ENCODE results near the gene HES5. TPM values are rescaled to one million over a fixed set of nuclear protein-coding genes. Genes with fewer than 3 reads are reported as not detected.

Gene HES5
- total and polyA plus RNA-seq, 2 of the 4 experiments (the other 2 are of a cell fraction), result not detected

- ATAC-seq (ENCODE audit: low read depth) (no peak), DNase-seq (no peak)
- BruUV-seq (replicated peaks), result no TSS peak
- Histone ChIP-seq H3K9me1 (ENCODE audit: insufficient read depth, low read length) (no peaks in the 10 kb centered on the region), H3K27ac (ENCODE audit: insufficient read depth, low read length) (no peak overlapping the region), H3K4ac (ENCODE audit: low read depth, low read length) (no peak overlapping the region), H3K79me1 (ENCODE audit: low read depth in 1 of 2, low read length in 2 of 2) (no peaks in the 10 kb centered on the region), H3K36me3 (ENCODE audit: control insufficient read depth, insufficient read depth, low read length) (no peaks in the 10 kb centered on the region), H4K8ac (ENCODE audit: low read depth in 2 of 2, low read length in 2 of 2) (no peak overlapping the region), H3K4me1 (ENCODE audit: control insufficient read depth, insufficient read depth, low read length) (no peaks in the 10 kb centered on the region), H3K9ac (ENCODE audit: low read depth, low read length) (no peak overlapping the region), H4K5ac (ENCODE audit: low read depth, low read length) (no peak overlapping the region), H2BK15ac (ENCODE audit: low read depth, low read length) (no peak overlapping the region), H2BK20ac (ENCODE audit: low read depth, low read length) (no peak overlapping the region), H3K14ac (replicated peaks; ENCODE audit: low read depth, low read length) (no peak overlapping the region), H4K91ac (ENCODE audit: insufficient read depth, low read depth, low read length) (no peak overlapping the region), H3K9me3 (ENCODE audit: control insufficient read depth, insufficient read depth, low read length) (no peaks in the 10 kb centered on the region), H2AK5ac (ENCODE audit: low read depth, low read length) (no peak overlapping the region), H3K4me3 (ENCODE audit: insufficient read depth, low read depth, low read length) (no peak overlapping the region), H2AFZ (replicated peaks; ENCODE audit: low read length, poor library complexity) (no peak overlapping the region), H2BK120ac (ENCODE audit: low read depth, low read length) (no peak overlapping the region), H3K23ac (ENCODE audit: low read depth, low read length) (no peak overlapping the region), H3K56ac (ENCODE audit: extremely low read depth, insufficient read depth, low read length) (no peak overlapping the region), H3K4me2 (ENCODE audit: low read depth, low read length) (no peak overlapping the region), H2BK5ac (ENCODE audit: low read depth, low read length, poor library complexity, severe bottlenecking) (no peak overlapping the region), H2AK9ac (replicated peaks; ENCODE audit: low read depth, low read length, poor library complexity) (no peak overlapping the region), H3K18ac (ENCODE audit: low read depth, low read length) (no peak overlapping the region), H4K20me1 (ENCODE audit: insufficient read depth, low read length) (no peaks in the 10 kb centered on the region), H3K27me3 (ENCODE audit: control insufficient read depth, insufficient read depth, low read length) (peaks cover 21% of the 10 kb centered on the region)
- intact Hi-C loops (cut with micrococcal nuclease), result no loop called here
- CTCF ChIA-PET, result no interaction called here
- TF ChIP-seq MAFK (IDR thresholded peaks at IDR 0.05; ENCODE audit: low read depth, low read length) (no peak), CHD1 (IDR thresholded peaks at IDR 0.05; ENCODE audit: low read depth, low read length) (no peak), USF2 (IDR thresholded peaks at IDR 0.05; ENCODE audit: low read depth, low read length) (no peak), MXI1 (IDR thresholded peaks at IDR 0.05; ENCODE audit: borderline replicate concordance, low read depth, low read length) (no peak), POLR2A (IDR thresholded peaks at IDR 0.05; ENCODE audit: low read depth, low read length) (no peak), MAZ (IDR thresholded peaks at IDR 0.05; ENCODE audit: borderline replicate concordance, low read depth, low read length) (no peak), RAD21 (IDR thresholded peaks at IDR 0.05; ENCODE audit: low read length) (no peak), SMC3 (IDR thresholded peaks at IDR 0.05; ENCODE audit: low read depth, low read length) (no peak), FOS (IDR thresholded peaks at IDR 0.05; ENCODE audit: low read depth, low read length) (no peak), CTCF (conservative IDR thresholded peaks at IDR 0.05; ENCODE audit: low read depth, low read length) (no peak), RFX5 (IDR thresholded peaks at IDR 0.05; ENCODE audit: low read depth, low read length) (no peak), CEBPB (IDR thresholded peaks at IDR 0.05; ENCODE audit: low read depth, low read length) (no peak)
- POLR2A ChIA-PET (ENCODE audit: unreplicated experiment), result no interaction called here
- in situ Hi-C loops (cut with MboI; ENCODE audit: low sequenced_read_pairs), result no loop called here
- WGBS, 2 experiments (ENCODE audit: extremely low coverage in 2 of 2, insufficient read length in 1 of 2), result 53% methylated on average over 3 of the region's 14 CpGs; no CpG with 5 or more reads in 1 of the 2 experiments
- dilution Hi-C loops (cut with HindIII; ENCODE audit: low sequenced_read_pairs, unreplicated experiment), result no loop called here
These were observed 34.8 kb upstream of the HES5 start for GRCh38 chr1:2564815-2565374.
